ENCODE measurements around the gene NPAS3.

NPAS3 gene

GRCh38 chr14:33218026-33218425 is 279.3 kb downstream of the NPAS3 start:
- Histone ChIP-seq H3K4me1 (ENCODE audit: low read length) (no peaks in the 10 kb centered on the region), H3K4me3 (ENCODE audit: low read length) (no peak overlapping the region), H4K20me1 (ENCODE audit: insufficient read depth, low read length) (no peaks in the 10 kb centered on the region), H3K27ac (ENCODE audit: low read length) (no peak overlapping the region), H3K79me2 (ENCODE audit: low read length) (no peaks in the 10 kb centered on the region), H2AFZ (ENCODE audit: low read depth, low read length) (no peak overlapping the region), H3K27me3 (ENCODE audit: low read depth, low read length) (no peaks in the 10 kb centered on the region), H3K9ac (ENCODE audit: low read length) (no peak overlapping the region), H3K9me3 (ENCODE audit: insufficient read depth, low read length) (no peaks in the 10 kb centered on the region), H3K4me2 (ENCODE audit: low read length) (no peak overlapping the region), H3K36me3 (replicated peaks; ENCODE audit: low read depth, low read length) (no peaks in the 10 kb centered on the region)
- TF ChIP-seq CTCF (IDR thresholded peaks at IDR 0.05; ENCODE audit: low read depth, low read length) = peak; percentile 10; the same call in 1 of the 2 replicates
- TF ChIP-seq EZH2phosphoT487 (IDR thresholded peaks at IDR 0.05; ENCODE audit: low read depth) = no peak

GRCh38 chr14:33219957-33220356 is 281.3 kb downstream of the NPAS3 start:
- Histone ChIP-seq H3K4me3 (ENCODE audit: low read length) (no peak overlapping the region), H3K79me2 (ENCODE audit: low read length) (no peaks in the 10 kb centered on the region), H4K20me1 (ENCODE audit: insufficient read depth, low read length) (no peaks in the 10 kb centered on the region), H3K9ac (ENCODE audit: low read length) (no peak overlapping the region), H3K4me2 (ENCODE audit: low read length) (no peak overlapping the region), H3K27ac (ENCODE audit: low read length) (no peak overlapping the region), H3K4me1 (ENCODE audit: low read length) (no peaks in the 10 kb centered on the region), H3K9me3 (ENCODE audit: insufficient read depth, low read length) (no peaks in the 10 kb centered on the region), H3K27me3 (ENCODE audit: low read depth, low read length) (no peaks in the 10 kb centered on the region), H2AFZ (ENCODE audit: low read depth, low read length) (no peak overlapping the region), H3K36me3 (replicated peaks; ENCODE audit: low read depth, low read length) (no peaks in the 10 kb centered on the region)
- TF ChIP-seq EZH2phosphoT487 (IDR thresholded peaks at IDR 0.05; ENCODE audit: low read depth) = no peak
- no peak for TF ChIP-seq CTCF (IDR thresholded peaks at IDR 0.05; ENCODE audit: low read depth, low read length)

- Histone ChIP-seq H3K4me3 (ENCODE audit: low read length) (no peak overlapping the region), H3K27me3 (ENCODE audit: low read depth, low read length) (no peaks in the 10 kb centered on the region), H3K4me1 (ENCODE audit: low read length) (no peaks in the 10 kb centered on the region), H4K20me1 (ENCODE audit: insufficient read depth, low read length) (no peaks in the 10 kb centered on the region), H3K79me2 (ENCODE audit: low read length) (no peaks in the 10 kb centered on the region), H2AFZ (ENCODE audit: low read depth, low read length) (no peak overlapping the region), H3K27ac (ENCODE audit: low read length) (no peak overlapping the region), H3K9me3 (ENCODE audit: insufficient read depth, low read length) (no peaks in the 10 kb centered on the region), H3K36me3 (replicated peaks; ENCODE audit: low read depth, low read length) (no peaks in the 10 kb centered on the region), H3K9ac (ENCODE audit: low read length) (no peak overlapping the region), H3K4me2 (ENCODE audit: low read length) (no peak overlapping the region)
- no peak for TF ChIP-seq CTCF (IDR thresholded peaks at IDR 0.05; ENCODE audit: low read depth, low read length)
- TF ChIP-seq EZH2phosphoT487 (IDR thresholded peaks at IDR 0.05; ENCODE audit: low read depth) = no peak
Observed at GRCh38 chr14:33229269-33229929, 290.7 kb downstream of the NPAS3 start.

GRCh38 chr14:33230021-33230420 is 291.3 kb downstream of the NPAS3 start:
- no peaks in the 10 kb centered on the region for H3K79me2 ChIP-seq (ENCODE audit: low read length)
- no peak overlapping the region for H3K9ac ChIP-seq (ENCODE audit: low read length)
- H3K27ac ChIP-seq (ENCODE audit: low read length) = no peak overlapping the region
- no peak overlapping the region for H3K4me3 ChIP-seq (ENCODE audit: low read length)
- no peak overlapping the region for H3K4me2 ChIP-seq (ENCODE audit: low read length)
- H2AFZ ChIP-seq (ENCODE audit: low read depth, low read length) = no peak overlapping the region
- no peaks in the 10 kb centered on the region for H3K36me3 ChIP-seq (replicated peaks; ENCODE audit: low read depth, low read length)
- no peaks in the 10 kb centered on the region for H3K9me3 ChIP-seq (ENCODE audit: insufficient read depth, low read length)
- H3K4me1 ChIP-seq (ENCODE audit: low read length) = no peaks in the 10 kb centered on the region
- no peaks in the 10 kb centered on the region for H4K20me1 ChIP-seq (ENCODE audit: insufficient read depth, low read length)
- TF ChIP-seq CTCF (IDR thresholded peaks at IDR 0.05; ENCODE audit: low read depth, low read length) = no peak
- no peak for TF ChIP-seq EZH2phosphoT487 (IDR thresholded peaks at IDR 0.05; ENCODE audit: low read depth)
- H3K27me3 ChIP-seq (ENCODE audit: low read depth, low read length) = no peaks in the 10 kb centered on the region

Data from OCI-LY3 (cell line).